Loucy (cell line): ENCODE data around the gene FPR2.

Experiments
- H2AFZ ChIP-seq: fragments of 200-600 bp; sonication (generic); 2 replicates; pipeline ENCODE4 v1.6.0; 2016; ENCODE audit warnings: antibody characterized with exemption, mild to moderate bottlenecking, low read length, moderate library complexity
- H3F3A ChIP-seq: fragments of 200-600 bp; 2 replicates; pipeline ENCODE4 v1.6.0; 2016; ENCODE audit warnings: antibody characterized with exemption, low read depth, mild to moderate bottlenecking
- H3K27me3 ChIP-seq: fragments of 200-600 bp; sonication (generic); 2 replicates; pipeline ENCODE4 v1.6.1; 2014; ENCODE audit warnings: low read length, mild to moderate bottlenecking; ENCODE audit not compliant: insufficient read depth, poor library complexity, severe bottlenecking
- H3K36me3 ChIP-seq: fragments of 200-600 bp; sonication (generic); 2 replicates; pipeline ENCODE4 v1.6.1; 2016; ENCODE audit warnings: low read length; ENCODE audit not compliant: insufficient read depth
- H3K4me1 ChIP-seq: fragments of 200-600 bp; sonication (generic); 2 replicates; pipeline ENCODE4 v1.5.1; 2014; ENCODE audit warnings: low read length, mild to moderate bottlenecking; ENCODE audit not compliant: insufficient read depth, poor library complexity, severe bottlenecking
- H3K4me2 ChIP-seq: fragments of 200-600 bp; sonication (generic); 2 replicates; pipeline ENCODE4 v1.6.0; 2014; ENCODE audit warnings: antibody characterized with exemption, low read length, low read depth, mild to moderate bottlenecking; ENCODE audit not compliant: poor library complexity, severe bottlenecking
- H3K4me3 ChIP-seq: fragments of 200-600 bp; sonication (generic); 2 replicates; pipeline ENCODE4 v1.5.1; 2014; ENCODE audit warnings: low read length, mild to moderate bottlenecking, mixed read lengths; ENCODE audit not compliant: poor library complexity, severe bottlenecking
- H3K79me2 ChIP-seq: fragments of 200-600 bp; sonication (generic); 2 replicates; pipeline ENCODE4 v1.6.1; 2014; ENCODE audit warnings: low read length; ENCODE audit not compliant: insufficient read depth
- H3K9ac ChIP-seq: fragments of 200-600 bp; sonication (generic); 2 replicates; pipeline ENCODE4 v1.6.0; 2014; ENCODE audit warnings: mild to moderate bottlenecking, low read depth, low read length, moderate library complexity; ENCODE audit not compliant: poor library complexity, severe bottlenecking
- H3K9me2 ChIP-seq: fragments of 200-600 bp; sonication (generic); replicated peaks from 2 replicates; pipeline ENCODE4 v1.6.1; 2016; ENCODE audit warnings: low read depth, low read length, mixed read lengths
- H3K9me3 ChIP-seq: fragments of 200-600 bp; sonication (generic); 2 replicates; pipeline ENCODE4 v1.6.1; 2014; ENCODE audit warnings: mild to moderate bottlenecking, antibody characterized with exemption, low read length, low read depth; ENCODE audit not compliant: insufficient read depth
- H4K20me1 ChIP-seq: fragments of 200-600 bp; sonication (generic); 2 replicates; pipeline ENCODE4 v1.6.0; 2014; ENCODE audit warnings: antibody characterized with exemption, low read length, mild to moderate bottlenecking; ENCODE audit not compliant: insufficient read depth, poor library complexity, severe bottlenecking
- EZH2phosphoT487 ChIP-seq: fragments of 200-600 bp; IDR thresholded peaks from 2 replicates; pipeline ENCODE4 v1.6.1; 2018; ENCODE audit warnings: antibody characterized with exemption, mild to moderate bottlenecking, moderate library complexity, borderline replicate concordance
- TF ChIP-seq, protein P1 (sequence below): fragments of 200-600 bp; sonication (generic); conservative IDR thresholded peaks from 2 replicates; pipeline ENCODE4 v1.5.1; 2014; ENCODE audit warnings: mild to moderate bottlenecking, antibody characterized with exemption, low read length

Gene FPR2

DNA sequence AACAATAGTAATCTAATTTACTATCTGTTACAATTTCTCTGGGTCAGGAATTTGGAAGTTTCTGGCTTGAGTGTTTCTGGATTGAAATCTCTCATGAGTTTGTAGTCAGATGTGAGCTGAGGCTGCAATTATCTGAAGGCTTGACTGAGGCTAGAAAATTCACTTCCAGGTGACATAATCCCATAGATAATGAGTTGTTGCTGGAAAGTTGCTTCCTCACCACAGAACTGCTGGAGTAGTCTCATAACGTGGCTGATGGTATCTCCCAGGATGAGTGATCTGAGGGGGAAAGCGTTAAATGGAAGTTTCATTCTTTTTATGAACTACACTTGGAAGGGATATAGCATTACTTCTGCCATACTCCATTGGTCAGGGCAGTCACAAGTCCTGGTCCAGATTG is 18.7 kb downstream of the FPR2 start:
- no peak overlapping the region for H3K9ac ChIP-seq

DNA sequence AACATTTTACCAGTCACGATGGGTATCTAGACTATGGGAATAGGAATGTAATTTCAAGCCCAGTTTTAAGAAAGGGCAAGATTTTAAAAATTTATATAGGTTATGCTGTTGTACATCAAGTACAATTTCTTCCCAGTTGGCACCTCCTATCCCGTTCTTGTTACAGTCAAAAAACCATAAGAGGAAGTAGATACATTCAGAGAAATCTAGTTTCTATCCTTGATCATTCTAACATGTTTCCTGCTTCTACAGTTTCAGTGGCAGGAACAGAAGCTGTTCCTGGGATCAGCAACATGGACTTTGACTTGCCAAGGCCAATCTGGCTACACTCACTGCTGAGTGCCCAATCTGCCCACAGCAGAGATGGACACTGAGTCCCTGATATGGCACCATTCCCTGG is 19.3 kb downstream of the FPR2 start:
- H2AFZ ChIP-seq = no peak overlapping the region
- H3K27me3 ChIP-seq = no peaks in the 10 kb centered on the region
- H3K4me3 ChIP-seq = no peak overlapping the region

More for the DNA sequence above, 18.7 kb downstream of the FPR2 start:
- Histone ChIP-seq H3K27me3 (no peaks in the 10 kb centered on the region), H3K4me1 (no peaks in the 10 kb centered on the region), H2AFZ (no peak overlapping the region), H3K4me3 (no peak overlapping the region), H3K9me3 (no peaks in the 10 kb centered on the region), H3K36me3 (no peaks in the 10 kb centered on the region), H4K20me1 (no peaks in the 10 kb centered on the region), H3F3A (no peaks in the 10 kb centered on the region), H3K79me2 (no peaks in the 10 kb centered on the region), H3K4me2 (no peak overlapping the region), H3K9me2 (no peaks in the 10 kb centered on the region)
- TF ChIP-seq, protein P1, sequence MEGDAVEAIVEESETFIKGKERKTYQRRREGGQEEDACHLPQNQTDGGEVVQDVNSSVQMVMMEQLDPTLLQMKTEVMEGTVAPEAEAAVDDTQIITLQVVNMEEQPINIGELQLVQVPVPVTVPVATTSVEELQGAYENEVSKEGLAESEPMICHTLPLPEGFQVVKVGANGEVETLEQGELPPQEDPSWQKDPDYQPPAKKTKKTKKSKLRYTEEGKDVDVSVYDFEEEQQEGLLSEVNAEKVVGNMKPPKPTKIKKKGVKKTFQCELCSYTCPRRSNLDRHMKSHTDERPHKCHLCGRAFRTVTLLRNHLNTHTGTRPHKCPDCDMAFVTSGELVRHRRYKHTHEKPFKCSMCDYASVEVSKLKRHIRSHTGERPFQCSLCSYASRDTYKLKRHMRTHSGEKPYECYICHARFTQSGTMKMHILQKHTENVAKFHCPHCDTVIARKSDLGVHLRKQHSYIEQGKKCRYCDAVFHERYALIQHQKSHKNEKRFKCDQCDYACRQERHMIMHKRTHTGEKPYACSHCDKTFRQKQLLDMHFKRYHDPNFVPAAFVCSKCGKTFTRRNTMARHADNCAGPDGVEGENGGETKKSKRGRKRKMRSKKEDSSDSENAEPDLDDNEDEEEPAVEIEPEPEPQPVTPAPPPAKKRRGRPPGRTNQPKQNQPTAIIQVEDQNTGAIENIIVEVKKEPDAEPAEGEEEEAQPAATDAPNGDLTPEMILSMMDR = no peak
- TF ChIP-seq EZH2phosphoT487 = no peak

DNA sequence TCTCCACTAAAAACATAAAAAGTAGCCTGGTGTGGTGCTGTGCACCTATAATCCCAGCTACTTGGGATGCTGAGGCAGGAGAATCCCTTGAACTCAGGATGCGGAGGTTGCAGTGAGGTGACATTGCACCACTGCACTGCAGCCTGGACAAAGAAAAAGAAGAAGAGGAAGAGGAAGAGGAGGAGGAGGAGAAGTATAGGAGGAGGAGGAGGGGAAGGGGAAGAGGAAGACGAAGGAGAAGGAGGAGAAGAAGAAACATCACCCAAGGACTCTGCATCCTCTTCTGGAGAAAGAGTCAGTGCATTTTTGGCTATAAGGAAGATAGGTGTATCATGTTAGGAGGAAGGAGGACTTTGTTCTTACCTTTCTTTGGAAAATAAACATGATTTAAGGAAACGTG is 21.0 kb downstream of the FPR2 start:
- H3K9me2 ChIP-seq = no peaks in the 10 kb centered on the region
- TF ChIP-seq, protein P1 = no peak
- TF ChIP-seq EZH2phosphoT487 = no peak
- H3K4me1 ChIP-seq = no peaks in the 10 kb centered on the region
- no peaks in the 10 kb centered on the region for H3K79me2 ChIP-seq
- H3K4me2 ChIP-seq = no peak overlapping the region
- H3K9me3 ChIP-seq = no peaks in the 10 kb centered on the region
- no peaks in the 10 kb centered on the region for H3F3A ChIP-seq
- H3K27me3 ChIP-seq = no peaks in the 10 kb centered on the region
- H2AFZ ChIP-seq = no peak overlapping the region
- H3K4me3 ChIP-seq = no peak overlapping the region
- H3K36me3 ChIP-seq = no peaks in the 10 kb centered on the region
- H4K20me1 ChIP-seq = no peaks in the 10 kb centered on the region
- H3K9ac ChIP-seq = no peak overlapping the region

More for the DNA sequence above, 19.3 kb downstream of the FPR2 start:
- no peaks in the 10 kb centered on the region for H3K9me3 ChIP-seq
- H4K20me1 ChIP-seq = no peaks in the 10 kb centered on the region
- no peaks in the 10 kb centered on the region for H3K36me3 ChIP-seq
- no peaks in the 10 kb centered on the region for H3K9me2 ChIP-seq
- no peaks in the 10 kb centered on the region for H3F3A ChIP-seq
- H3K9ac ChIP-seq = no peak overlapping the region
- no peak for TF ChIP-seq EZH2phosphoT487
- TF ChIP-seq, protein P1 = no peak
- H3K79me2 ChIP-seq = no peaks in the 10 kb centered on the region
- no peaks in the 10 kb centered on the region for H3K4me1 ChIP-seq
- H3K4me2 ChIP-seq = no peak overlapping the region
